8988T (cell line): ENCODE results near the gene POMP.
A peak's percentile ranks its signal among the peaks of the same experiment; 100 is the strongest.

Source experiments
- DNase-seq: peaks from one replicate; pipeline ENCODE4 v3.0.0; 2011

The POMP gene, protein sequence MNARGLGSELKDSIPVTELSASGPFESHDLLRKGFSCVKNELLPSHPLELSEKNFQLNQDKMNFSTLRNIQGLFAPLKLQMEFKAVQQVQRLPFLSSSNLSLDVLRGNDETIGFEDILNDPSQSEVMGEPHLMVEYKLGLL

DNA sequence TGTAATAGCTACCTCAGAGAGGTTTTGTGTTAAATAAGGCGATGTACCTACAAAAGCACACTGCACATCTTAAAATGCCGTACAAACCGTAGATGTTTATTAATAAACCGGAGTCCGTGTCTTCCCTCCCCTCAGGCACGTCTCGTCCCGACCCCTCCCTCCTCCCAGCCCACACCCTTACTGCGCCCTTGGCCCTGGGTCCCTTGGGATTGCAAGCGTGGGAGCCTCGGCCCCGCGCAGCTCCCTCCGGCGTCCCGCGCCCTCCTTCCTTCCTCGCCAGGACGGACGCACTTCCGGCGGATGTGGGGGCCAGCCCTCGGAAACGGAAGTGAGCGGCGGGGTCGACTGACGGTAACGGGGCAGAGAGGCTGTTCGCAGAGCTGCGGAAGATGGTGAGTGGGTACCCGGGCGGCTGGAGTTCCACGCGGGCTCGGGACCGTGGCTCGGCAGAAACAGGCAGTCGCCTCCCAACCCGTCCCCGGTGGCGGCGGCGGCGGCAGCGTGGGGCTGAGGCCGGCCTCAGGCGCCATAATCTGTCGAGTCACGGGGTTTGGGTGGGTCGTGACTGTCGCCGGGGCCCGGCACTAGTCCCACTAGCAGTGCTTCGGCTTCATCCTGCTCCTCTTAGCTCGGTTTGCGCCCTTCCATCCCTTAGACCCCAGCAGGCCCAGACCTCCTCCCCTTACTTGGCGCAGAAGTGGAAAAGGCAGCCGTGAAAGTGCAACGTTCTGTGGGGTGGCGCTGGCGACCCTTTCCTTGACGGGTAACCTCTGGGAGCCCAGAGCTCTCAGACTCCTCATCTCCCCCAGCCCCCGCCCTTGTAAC lies at the start of gene POMP:
Gene POMP (plus strand): TSS at position 335 of the 825 bp plus-strand sequence. CDS start 55 bp downstream, at position 390.
- DNase-seq = peak; percentile 76

DNA sequence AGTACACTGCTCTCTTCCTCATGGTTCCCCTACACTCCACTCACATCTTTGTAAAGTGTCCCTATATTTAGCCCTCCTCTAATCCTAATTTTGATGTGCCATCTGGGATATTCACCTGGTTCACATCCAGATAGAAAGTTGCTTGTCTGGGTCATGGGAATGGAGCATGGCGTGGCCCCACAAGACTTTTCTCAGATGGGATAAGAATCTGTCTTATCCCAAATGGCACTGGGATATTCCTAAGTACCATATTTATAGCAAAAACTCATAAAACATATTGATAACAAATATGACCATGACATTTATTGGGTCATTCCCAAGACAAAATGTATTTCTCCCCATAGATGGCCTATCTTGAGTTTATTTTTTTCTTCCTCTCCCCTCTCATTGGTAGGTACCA lies 49.5 kb upstream of the POMP start:
- no peak for DNase-seq

DNA sequence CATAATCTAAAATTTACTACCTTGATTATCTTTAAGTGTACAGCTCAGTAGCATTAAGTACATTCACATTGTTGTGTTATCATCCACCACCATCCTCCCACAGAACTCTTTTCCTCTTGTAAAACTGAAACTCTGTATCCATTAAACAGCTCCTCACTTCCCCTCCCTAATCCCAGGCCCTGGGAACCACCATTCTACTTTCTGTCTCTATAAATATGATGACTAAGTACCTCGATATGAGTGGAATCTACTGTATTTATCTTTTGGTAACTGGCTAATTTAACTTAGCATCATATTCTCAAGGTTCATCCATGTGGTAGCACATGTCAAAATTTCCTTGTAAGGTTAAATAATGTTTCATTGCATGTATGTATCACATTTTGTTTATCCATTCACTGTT lies 49.0 kb upstream of the POMP start:
- no peak for DNase-seq

DNA sequence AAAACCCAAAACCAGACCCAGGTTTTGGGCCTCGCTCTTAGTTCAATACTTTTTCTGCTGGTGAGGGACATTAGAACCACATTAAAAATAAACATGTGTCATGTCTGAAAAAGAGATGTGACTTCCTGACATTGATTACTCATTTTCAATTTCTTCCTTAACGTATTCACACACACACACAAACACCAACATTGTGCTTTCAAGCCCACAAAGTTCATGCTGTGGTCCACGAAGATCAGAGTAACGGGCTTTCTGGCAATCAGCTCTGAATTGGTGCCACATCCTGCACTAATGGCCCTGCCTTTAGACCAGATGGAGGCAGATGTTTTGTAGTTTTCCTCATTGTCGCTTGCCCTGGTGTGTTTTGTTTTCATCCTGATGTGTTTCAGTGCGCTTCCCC lies 47.9 kb upstream of the POMP start:
- no peak for DNase-seq

DNA sequence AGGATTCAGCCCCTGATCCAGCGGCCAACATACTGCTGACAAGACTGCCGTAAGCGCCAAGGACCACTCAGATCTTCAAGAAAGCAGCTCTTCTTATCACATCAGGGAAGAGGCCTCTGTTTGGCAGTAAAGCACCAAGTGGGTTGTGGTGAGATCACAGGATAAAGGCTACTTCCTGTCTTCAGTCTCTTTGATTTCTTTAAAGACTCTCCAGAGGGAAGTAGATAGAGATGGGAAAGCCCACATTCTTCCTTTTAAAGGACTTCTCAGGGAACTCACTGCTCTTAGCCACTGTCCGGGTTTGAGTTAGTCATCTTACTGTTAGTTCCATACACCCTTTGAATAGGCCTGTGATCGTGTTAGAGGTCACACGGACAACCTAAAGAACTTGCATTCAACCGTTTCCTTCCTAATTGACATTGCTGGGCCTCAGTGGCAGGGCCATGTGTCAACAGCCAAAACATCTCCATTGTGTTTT lies 47.2 kb upstream of the POMP start:
- DNase-seq = no peak

DNA sequence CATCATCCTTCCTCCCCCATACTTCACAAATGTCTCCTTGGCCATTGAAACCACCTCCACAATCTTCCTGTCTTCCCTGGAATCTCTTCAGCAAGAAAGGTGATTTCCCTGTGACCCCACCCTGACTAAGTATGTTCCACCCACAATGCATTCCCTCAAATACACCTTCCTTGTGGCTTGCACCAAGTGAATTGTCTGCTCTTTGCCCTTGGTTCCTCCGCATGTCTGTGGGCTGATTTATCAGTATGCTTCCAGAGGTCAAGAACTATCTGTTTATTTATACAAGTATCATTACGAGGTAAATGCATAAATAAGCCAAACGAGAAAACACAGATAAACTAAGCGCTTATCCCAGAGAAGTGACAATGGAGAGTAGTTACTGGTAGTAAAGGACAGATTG lies 45.4 kb upstream of the POMP start:
- no peak for DNase-seq

DNA sequence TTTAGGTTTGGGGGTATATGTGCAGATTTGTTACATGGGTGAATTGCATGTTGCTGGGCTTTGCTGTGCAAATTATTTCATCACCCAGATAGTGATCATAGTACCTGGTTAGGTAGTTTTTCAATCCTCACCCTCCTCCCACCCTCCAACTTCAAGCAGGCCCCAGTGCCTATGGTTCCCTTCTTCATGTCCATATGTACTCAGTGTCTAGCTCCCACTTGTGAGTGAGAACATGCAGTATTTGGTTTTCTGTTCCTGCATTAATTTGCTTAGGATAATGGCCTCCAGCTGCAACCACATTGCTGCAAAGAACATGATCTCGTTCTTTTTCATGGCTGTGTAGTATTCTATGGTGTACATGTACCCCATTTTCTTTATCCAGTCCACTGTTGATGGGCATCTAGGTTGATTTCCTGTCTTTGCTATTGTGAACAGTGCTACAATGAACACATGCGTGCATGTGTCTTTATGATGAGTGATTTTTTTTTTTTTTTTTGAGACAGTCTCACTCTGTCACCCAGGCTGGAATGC lies 42.9 kb upstream of the POMP start:
- DNase-seq = no peak

DNA sequence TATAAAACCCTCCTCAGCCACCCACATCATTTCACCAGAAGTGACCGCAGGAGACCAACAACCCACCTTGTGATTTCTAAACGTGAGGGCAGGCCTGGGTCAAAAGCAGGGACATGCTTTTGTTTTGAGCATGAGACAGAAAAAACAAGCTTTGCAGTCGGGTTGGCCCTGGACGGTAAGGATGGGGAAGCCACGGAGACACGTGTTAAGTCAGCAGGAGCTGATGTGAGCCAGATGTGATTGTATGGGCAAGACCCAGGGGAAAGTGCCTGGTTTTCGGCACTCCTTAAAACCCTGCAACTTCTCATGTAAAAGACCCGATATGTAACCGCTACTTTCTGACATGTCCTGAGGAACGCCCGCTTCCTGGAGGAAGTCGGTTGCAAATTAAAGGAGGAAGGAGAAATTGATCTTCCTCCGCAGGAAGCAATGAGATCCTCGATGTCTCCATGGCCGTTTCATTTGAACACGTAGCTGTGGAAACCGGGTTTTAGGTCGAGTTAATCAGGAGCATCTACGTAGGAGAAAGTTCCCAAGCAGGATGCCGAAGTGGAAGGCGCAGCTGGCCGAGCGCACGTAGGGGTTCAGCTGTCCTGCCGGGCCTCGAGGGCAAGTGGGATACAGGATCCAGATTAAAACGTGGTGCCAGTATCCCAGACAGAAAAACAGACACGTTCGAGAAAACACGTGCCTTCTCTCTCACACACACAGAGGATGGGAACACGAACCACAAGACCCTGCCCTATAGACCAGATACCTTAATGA lies 40.5 kb upstream of the POMP start:
- no peak for DNase-seq

DNA sequence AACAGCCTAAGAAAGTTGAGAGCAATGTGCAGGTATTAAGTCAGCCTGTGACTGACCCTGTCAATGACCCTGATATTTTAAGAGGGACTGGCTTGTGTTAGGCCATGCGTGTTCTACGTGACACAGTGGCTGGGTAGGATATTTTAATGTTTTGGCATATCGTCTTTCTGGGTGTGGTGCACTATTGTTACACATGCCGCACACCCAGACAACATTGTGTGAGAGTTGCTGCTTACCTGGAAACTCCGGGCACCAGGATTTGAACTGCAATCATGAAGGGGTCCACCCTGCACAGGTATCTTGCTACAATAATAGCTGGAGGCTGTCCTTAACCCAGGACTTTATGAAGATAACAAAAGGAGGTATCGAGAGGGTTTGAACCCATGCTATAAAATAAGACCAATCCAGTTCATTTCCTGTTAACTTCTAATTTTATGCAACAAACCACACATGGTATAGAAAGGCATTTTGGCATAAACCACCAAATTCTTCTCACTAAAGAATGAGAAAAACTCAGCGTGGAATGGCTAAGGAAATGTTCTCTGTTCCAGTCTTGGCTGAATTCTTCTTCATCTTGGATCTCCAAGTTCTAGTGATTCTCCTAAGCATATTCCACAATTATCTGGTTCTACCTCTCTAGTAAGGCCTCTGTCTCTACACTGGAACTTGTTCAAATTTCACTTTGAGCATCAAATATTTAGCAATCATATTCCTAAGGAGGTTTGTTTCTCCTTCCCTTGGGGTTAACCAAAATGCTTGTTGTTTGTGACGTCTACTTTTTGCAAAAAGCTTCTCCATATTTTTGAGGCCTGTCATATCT lies 38.7 kb upstream of the POMP start:
- no peak for DNase-seq

DNA sequence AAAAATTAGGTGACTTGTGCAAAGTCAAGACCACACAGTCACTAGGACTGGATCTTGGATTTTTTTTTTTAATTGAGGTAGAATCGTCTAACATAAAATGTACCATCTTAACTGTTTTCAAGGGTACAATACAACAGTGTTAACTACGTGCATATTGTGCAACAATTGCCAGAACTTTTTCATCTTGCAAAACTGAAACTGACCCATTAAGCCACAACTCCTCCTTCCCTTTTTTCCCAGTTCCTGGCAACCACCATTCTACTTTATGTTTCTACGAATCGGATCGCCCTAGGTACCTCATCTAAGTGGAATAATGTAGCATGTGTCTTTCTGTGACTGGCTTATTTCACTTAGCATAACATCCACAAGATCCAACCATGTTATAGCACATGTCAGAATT lies 37.5 kb upstream of the POMP start:
- no peak for DNase-seq

DNA sequence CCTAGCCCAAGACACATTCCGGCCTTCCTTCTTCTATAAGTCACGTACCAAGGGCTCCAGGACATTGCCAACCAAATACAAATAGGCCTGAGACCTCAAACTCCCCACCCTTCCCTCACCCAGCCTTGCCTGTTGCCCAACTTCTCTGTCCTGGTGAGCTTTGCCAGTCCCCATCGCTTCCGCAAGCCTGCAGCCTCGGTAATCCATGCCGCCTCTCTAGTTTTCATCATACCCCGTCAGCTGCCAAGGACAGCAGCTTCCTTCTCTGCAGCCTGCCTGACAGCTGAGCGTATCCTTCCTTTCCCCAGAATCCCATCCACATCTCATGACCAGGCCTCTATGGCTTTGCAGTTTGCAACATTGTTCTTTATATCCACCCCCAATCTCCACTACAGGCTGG lies 36.6 kb upstream of the POMP start:
- no peak for DNase-seq

DNA sequence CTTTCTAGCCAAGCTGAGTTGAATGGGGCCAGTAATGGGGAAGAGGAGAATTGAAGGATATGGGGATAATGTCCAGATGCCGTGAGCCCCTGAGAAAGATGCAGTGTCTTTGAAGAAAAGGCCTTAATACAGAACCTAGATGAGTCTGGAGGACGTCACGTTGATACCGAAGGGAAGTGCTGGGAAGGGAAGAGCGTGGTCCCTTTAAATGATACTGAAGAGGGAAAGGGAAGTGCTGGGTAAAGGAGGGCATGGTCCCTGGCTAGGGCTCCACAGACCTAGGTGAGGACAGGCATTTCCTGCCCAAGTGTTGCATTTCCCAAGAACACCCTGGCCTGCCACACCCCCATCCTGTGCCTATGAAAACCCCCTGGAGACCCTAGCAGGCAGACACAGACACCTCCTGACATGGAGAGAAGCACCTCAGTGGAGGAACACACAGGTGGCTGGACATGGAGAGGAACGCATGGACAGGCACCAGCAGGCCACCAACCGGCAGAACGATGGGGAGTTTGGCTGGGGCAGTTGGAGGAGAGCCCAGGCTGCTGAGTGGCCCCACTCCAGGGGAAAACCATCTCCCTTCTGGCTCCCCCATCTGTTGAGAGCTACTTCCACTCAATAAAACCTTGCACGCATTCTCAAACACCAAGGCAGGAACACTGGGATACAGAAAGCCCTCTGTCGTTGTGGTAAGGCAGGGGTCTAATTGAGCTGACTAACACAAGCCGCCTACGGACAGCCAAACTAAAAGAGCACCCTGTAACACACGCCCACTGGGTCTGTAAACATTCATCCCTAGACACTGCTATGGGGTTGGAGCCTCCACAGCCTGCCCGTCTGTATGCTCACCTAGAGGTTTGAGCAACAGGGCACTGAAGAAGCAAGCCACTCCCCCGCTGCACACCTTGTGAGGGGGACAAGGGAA lies 34.9 kb upstream of the POMP start:
- no peak for DNase-seq

DNA sequence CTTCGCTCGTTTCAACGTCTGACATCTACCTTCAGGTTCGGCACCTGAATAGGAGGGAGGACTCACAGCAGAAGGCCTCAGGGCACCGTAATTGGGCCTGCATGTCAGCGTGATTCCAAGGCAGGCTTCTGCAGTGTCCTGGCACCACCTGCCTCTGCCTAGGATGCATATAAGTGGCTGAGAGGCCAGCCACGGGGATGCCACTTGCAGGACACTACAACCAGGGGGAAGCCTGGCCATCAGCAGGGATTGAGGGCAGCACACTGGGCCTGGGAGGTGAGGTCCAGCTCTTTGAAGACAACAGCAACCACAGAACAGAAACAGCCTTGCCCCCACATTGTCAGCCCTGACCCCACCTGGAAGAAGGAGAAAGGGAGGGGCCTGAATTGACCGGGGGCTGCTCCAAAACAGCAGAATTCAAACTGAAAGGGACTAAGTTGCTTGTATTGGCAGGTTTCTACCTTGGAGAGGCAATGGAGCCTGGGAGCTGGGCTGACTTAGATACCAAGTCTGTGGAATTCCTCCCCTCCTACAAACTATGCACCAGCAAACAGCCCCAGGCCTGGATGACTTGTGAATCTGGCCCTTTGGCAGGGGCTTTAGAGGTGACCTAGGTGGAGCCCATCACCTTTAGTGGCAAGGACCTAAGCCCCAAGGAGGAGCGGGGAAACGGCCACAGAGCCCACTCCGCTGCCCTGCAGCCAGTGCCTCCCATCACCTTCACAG lies 34.1 kb upstream of the POMP start:
- no peak for DNase-seq

DNA sequence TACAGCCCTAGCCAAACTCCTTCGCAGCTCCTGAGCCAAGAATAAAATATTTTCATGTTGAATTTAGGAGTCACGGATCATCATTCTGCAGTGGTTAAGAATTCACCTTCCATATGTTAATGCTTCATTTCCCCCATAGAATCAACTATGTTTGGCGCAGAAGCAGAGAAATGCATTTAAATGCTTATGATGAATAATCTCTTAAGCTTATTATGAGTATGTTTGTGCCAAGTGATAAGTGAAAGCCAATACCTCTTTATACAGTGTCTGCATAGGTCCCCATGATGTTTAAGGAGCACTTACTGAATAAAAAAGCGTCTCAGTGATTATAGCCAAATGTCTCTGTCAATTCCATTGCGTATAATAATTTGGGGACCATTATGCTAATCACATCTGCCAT lies 32.7 kb upstream of the POMP start:
- DNase-seq = no peak

DNA sequence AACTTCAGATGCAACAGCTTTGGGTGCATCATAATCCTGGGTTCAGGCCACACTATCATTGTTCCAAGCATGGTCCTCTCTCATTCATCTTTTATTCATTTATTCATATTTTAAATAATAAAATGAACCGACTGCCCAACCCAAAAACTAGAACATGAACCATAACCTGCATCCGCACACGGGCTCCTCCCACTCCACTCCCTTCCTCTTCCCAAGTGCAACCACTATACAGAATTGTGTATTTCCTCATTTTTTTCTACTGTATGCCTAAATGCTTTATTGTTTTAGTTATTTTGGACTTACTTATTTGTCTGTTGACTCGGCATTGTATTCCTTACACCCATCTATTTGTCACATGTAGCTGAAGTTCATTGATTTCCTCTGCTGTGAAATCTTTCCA lies 30.7 kb upstream of the POMP start:
- DNase-seq = no peak

DNA sequence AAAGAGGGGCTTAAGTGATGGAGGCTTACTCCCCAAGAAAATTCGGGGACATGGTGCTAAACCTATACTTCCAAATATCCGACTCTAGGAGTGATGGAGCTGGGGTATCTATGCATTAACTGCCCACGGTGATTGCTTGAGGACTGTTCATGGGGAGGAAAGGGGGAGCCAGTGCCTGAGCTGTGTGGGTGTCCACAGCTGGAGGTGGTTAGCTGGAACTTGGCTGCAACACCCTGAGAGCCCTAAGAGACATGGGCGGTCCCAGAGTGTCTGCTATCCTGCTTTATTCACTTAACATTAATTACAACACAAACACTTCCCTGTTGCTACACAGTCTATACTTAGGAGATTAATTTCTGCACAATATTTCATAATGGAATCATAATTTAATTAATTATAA lies 28.1 kb upstream of the POMP start:
- DNase-seq = no peak

DNA sequence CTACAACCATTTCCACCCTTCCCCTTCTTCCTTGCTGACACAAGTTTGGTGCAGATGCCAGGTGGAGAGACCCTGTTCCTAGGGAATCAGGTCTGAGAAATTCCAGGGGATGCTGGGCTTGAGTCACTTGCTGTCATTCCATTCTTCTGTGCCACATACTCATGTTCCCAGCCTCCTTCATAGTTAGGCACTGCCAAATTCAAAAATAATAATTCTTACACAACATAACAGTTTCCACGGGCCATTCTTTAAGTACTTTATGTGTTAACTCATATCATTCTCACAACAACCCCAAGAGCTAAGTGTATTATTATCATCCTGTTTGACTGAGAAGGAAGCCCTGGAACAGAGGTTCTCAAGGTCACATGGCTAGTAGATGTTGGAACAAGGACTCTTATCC lies 27.1 kb upstream of the POMP start:
- DNase-seq = no peak

DNA sequence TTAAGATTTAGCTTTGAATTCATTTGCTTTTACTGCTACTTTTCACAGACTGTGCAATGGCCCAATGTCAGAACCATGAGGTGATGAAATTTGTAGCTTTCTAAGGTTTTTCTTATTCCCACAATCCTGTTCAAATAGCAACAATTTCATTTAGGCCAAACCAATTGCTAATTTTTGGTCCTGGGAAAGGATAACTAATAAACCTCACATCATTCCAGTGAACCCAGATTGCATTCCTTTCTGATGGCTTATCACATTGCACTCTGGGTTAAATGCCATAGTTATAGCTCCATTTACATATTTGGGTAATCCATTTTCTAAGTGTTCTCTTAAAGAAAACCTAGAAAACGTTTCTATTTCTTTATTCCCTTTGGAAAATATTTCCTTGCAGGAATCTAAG lies 22.9 kb upstream of the POMP start:
- no peak for DNase-seq

DNA sequence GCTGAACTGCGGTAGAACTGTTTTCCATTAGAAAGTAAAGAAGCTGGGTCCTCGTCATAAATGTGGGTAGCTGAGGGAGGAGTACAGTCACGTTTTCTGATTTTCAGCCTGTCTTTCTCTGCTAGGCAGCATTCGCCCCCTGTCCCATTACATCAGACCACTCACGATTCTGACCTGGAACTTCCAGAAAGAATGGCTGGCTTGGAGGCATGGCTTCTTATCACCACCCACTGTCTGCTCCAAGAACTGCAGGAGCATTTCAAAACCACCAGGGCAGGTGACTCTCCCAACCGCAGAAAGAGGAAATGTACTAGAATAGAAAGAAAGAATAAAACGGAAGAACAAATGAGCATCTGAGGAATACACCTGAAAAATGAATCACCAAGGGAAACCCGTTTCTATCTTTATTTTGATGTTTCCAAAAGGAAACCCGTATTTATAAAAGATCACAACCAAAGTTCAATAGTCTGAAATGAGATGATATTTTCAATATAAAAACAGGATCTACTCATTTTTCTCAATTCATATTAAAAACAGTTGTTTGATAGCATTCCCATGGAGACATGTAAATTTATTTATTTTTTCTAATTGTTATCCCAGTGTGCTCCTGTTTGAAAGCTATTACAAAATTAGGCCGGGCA lies 22.1 kb upstream of the POMP start:
- no peak for DNase-seq

DNA sequence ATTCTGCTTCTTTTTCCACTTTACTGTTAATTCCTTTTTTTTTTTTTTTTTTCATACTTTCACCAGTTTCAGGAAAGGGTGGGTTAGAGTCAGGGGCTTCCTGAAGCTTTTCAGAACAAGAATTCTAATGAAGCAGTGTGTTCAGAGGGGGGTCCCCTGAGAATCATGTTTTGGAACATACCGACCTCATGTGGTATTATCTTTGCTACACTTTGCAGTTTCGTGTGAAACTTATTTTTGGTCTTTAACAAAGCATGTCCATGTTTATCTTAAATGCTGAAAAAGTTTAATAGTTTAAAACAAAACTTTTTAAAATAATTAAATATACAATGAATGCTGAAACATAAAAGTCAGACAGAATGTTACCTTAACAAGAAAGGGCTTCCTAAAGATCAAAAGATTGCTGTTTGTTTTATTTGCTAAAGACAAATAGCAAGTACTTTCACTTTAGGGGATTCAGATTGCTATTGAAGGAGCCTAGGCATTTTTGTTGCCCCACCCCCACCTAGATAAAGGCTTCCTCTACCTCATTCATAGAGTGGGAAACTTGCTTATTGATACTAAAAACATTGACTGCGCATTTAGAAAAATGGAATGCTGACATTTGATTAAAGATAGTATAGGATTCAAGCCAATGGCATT lies 21.1 kb upstream of the POMP start:
- no peak for DNase-seq
